GM12873 (cell line): Measurements from ENCODE around the gene CCBE1.

ENCODE experiments used
- CTCF ChIP-seq: IDR thresholded peaks from 2 replicates; pipeline ENCODE4 v1.5.1; 2012; ENCODE audit warnings: low read depth, mild to moderate bottlenecking, moderate library complexity, low read length, control low read depth; ENCODE audit not compliant: insufficient read depth; ENCODE audit errors: missing control alignments

Gene CCBE1

GRCh38 chr18:59505356-59505755 lies 191.9 kb downstream of the CCBE1 start:
- TF ChIP-seq CTCF = no peak

- no peak for TF ChIP-seq CTCF
Measured at GRCh38 chr18:59502274-59503175, 194.7 kb downstream of the CCBE1 start.

- TF ChIP-seq CTCF = no peak
Measured at GRCh38 chr18:59501920-59502273, 195.3 kb downstream of the CCBE1 start.

- no peak for TF ChIP-seq CTCF
Measured at GRCh38 chr18:59500765-59501164, 196.5 kb downstream of the CCBE1 start.

- no peak for TF ChIP-seq CTCF
Measured at GRCh38 chr18:59498506-59499086, 198.6 kb downstream of the CCBE1 start.

GRCh38 chr18:59492756-59493421 lies 204.3 kb downstream of the CCBE1 start:
- no peak for TF ChIP-seq CTCF

- no peak for TF ChIP-seq CTCF
Measured at GRCh38 chr18:59488899-59489298, 208.3 kb downstream of the CCBE1 start.
